Gastrocnemius medialis (tissue), 4 donors: ENCODE results near the gene RMI2.

ENCODE experiments used
- POLR2A ChIP-seq, 2 donors: fragments of 450-650 bp; IDR thresholded peaks; one replicate each; pipeline ENCODE4 v1.6.1; 2017; ENCODE audit warnings: antibody characterized with exemption in 2 of 2, mild to moderate bottlenecking in 2 of 2, moderate library complexity in 2 of 2
- TF ChIP-seq, protein P1 (sequence below), 5 experiments: fragments of 450-650 bp in 3 of 5; fragments of 200-600 bp in 2 of 5; sonication (generic) in 2 of 5; IDR thresholded peaks in 4 of 5; conservative IDR thresholded peaks in 1 of 5; 1 replicate in 4 of 5; 2 replicates in 1 of 5; pipeline ENCODE4 v1.5.1; 2016 to 2019; ENCODE audit warnings: antibody characterized with exemption in 5 of 5, mild to moderate bottlenecking in 3 of 5, moderate library complexity in 3 of 5

GRCh38 chr16:11314309-11314894, 30.9 kb upstream of the RMI2 start:
- TF ChIP-seq, protein P1, sequence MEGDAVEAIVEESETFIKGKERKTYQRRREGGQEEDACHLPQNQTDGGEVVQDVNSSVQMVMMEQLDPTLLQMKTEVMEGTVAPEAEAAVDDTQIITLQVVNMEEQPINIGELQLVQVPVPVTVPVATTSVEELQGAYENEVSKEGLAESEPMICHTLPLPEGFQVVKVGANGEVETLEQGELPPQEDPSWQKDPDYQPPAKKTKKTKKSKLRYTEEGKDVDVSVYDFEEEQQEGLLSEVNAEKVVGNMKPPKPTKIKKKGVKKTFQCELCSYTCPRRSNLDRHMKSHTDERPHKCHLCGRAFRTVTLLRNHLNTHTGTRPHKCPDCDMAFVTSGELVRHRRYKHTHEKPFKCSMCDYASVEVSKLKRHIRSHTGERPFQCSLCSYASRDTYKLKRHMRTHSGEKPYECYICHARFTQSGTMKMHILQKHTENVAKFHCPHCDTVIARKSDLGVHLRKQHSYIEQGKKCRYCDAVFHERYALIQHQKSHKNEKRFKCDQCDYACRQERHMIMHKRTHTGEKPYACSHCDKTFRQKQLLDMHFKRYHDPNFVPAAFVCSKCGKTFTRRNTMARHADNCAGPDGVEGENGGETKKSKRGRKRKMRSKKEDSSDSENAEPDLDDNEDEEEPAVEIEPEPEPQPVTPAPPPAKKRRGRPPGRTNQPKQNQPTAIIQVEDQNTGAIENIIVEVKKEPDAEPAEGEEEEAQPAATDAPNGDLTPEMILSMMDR (IDR thresholded peaks at IDR 0.05 in 4 of 5, conservative IDR thresholded peaks at IDR 0.05 in 1 of 5): no peak
- TF ChIP-seq POLR2A (IDR thresholded peaks at IDR 0.05): no peak
